Gastroesophageal sphincter (tissue), 3 donors: ENCODE measurements around the gene NEUROD2.

ENCODE experiments used
- CTCF ChIP-seq, 4 experiments: fragments of 200-600 bp in 2 of 4; fragments of 450-650 bp in 2 of 4; sonication (generic) in 1 of 4; IDR thresholded peaks; one replicate each; pipeline ENCODE4 v1.5.1; 2017 to 2019; ENCODE audit warnings: antibody characterized with exemption in 4 of 4, mild to moderate bottlenecking in 2 of 4, moderate library complexity in 2 of 4
- POLR2AphosphoS5 ChIP-seq: sonication (generic); formaldehyde crosslinking; IDR thresholded peaks from one replicate; pipeline ENCODE4 v1.6.1; 2017; ENCODE audit warnings: antibody characterized with exemption

- TF ChIP-seq POLR2AphosphoS5 (no peak), CTCF (IDR thresholded peaks at IDR 0.05) (peak in 3 of 4 experiments; percentile 43 to 75 (median 51))
Measured at GRCh38 chr17:39653662-39654331, 46.1 kb upstream of the NEUROD2 start.
